ENCODE data around the gene CELSR1. TPM values are rescaled to one million over a fixed set of nuclear protein-coding genes. Genes with fewer than 3 reads are reported as not detected.
"Not testable (repeated sequence)": the region's sequence is repeated elsewhere in the genome, so short reads cannot be mapped to it uniquely, and the experiment has no call there.

CELSR1 gene
- total RNA-seq, 1 donor from 2014 or later = 6.7 TPM

DNA sequence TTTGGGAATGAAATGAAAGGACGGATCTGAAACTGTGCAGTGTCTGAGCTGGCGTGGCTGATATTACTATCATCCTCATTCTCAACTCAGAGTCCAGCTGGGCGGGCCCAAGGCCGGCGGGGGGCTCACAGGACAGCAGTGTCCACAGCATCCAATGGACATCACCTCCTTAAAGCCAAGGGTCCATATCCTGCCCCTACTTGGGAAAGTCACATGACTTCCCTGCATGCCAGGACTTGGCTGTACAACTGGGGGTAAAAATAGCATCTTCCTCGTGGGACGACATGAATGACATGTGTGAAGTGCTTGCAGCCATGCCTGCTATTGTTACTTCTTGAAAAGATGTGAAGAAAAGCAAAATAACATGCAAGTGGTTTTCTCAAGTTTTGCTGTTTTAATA is 119.7 kb downstream of the CELSR1 start:
- no peak for DNase-seq (ENCODE audit: low spot score)

DNA sequence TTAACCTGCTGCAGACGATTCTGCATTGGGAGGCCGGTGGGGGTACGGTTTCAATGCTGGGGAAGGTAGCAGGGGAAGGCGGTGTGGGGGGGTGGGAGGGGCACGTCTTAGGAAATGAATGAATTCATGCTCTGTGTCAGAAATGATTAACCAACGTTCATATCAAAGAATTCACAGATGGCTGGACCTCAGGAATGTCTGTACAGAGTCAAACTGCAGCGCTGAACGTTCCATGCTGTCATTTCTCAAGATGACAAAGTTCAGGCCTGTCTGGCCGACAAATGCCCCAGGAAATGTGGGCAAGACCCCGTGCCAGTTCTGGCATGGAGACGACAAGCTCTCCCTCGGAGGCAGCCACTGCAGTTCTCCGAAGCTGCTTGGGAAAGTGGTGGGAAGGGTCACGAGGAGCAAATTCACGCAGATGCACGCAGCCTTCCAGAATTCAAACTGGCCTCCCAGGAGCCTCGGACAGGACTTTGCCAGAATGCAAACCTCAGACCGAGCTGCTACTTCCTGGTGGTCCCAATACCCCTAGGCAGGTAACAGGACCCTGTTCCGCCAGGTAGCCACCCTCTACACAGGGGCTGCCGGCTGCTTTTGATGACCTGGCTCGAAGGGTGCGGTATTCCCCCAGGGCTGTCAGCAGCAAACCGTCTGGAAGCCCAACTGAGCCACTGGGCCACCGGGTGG is 120.4 kb downstream of the CELSR1 start:
- DNase-seq (ENCODE audit: low spot score) = no peak

DNA sequence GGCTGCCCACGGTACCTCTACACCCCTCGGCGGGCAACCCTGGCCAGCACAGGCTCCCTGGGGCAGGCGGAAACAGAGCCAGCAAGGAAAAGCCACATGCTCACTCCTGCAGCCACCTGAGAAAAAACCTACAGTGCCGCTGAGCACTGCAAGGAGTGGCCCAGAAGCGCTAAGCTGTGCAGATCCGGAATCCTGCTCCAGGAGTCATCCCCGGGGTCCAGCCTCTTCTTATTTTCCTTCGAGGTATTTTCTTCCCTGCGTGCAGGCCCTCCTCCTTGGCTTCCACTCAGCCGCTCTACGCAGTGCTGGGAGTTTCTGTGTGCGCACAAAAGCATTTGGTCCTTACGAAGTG is 120.9 kb downstream of the CELSR1 start:
- DNase-seq (ENCODE audit: low spot score) = no peak

DNA sequence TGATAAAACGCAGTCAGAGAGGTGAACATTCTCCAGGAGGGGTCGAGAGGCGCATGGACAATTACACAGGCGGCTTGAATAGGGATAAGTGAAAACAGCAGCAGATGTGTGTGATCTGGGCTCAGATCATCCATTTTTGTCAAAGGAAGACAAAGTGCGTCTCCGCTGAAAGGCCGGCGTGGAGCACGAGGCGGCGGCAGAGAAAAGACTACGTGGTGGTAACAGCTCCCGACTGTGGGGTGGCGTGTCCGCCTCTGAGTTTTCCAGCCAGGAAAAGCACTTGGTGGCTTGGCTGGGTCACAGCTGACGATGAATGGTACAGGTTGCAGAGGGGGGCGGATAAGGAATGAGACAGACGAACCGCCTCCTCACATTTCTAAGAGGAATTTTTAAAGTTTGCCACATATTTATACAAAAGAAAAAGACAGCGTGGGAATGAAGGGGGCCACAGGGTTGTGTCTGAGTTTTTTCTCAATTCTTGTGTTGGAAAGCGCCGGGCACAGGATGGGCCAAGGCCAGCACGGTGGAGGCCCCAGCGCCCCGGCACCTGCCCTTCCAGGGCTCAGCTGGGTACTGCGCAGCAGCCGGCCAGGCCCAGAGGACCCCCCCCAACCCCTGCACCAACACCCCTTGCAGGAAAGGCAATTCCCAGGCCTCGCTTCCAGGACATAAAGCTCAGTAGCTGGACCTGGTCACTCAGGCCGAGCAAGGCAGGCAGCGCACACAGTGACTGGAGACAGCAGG is 121.5 kb downstream of the CELSR1 start:
- DNase-seq (ENCODE audit: low spot score) = no peak

DNA sequence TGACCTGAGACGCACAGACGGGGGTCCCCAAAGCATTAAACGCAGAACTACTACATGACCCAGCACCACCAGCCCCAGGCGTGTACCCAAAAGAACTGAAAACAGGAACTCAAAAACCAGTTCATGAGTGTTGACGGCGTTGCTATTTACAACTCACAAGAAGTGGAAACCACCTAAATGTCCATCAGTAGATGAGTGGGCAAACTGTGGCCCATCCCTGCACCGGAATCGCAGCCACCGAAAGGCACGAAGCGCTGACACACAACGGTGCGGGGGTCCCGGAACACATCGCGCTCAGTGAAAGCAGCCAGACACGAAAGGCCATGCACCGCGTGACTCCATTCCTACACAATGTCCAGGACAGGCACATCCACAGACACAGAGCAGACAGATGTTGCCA is 122.7 kb downstream of the CELSR1 start:
- DNase-seq (ENCODE audit: low spot score) = no peak

DNA sequence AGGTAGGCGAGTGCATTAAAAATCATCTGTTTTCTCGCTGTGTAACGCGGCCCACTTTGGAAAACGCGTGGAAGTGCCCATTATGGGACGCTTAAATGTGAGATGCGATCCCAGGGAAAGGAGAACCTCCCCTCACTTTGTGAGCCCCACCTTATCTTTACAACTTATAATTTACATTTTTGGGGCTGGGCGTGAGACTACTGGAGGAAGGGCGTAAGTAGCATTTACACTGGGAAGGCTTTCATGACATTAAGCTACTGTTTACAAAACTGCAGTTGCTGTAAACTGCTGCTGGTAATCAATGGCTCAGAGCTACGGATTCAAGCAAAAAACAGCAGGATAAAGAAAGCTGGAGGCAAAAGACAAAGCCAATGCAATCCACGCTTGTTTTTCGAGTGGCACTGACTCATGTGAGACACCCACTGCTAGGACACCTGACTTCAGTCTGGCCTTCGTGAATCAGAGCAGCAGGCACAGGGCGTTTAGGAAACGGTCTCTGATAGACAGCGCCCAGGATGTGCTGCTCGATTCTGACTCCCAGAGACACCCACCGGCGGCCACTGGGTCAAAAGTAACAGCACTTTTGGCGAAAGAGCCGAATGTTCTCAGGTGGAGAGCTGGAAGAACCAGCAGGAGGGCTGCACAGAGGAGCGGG is 123.6 kb downstream of the CELSR1 start:
- DNase-seq (ENCODE audit: low spot score) = no peak

DNA sequence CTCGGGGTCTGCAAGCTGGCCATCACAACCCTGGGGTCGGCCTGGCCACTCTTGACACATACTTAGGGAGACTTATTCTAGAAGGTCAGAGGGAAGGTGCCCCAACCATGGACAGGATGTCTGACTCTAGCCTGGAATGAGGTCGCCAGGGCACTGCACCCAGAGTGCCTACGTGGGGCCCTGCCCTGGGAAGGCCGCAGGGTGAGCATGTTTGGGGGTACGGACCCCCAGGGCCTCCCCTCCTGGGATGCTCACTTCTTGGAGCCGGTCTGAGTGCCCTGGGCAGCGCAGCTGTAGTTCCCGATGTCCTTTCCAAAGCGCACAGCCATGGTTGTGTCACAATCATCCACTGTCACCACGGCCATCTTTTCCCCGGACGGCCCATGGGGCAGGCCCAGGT is 126.1 kb downstream of the CELSR1 start:
- DNase-seq (ENCODE audit: low spot score) = no peak

DNA sequence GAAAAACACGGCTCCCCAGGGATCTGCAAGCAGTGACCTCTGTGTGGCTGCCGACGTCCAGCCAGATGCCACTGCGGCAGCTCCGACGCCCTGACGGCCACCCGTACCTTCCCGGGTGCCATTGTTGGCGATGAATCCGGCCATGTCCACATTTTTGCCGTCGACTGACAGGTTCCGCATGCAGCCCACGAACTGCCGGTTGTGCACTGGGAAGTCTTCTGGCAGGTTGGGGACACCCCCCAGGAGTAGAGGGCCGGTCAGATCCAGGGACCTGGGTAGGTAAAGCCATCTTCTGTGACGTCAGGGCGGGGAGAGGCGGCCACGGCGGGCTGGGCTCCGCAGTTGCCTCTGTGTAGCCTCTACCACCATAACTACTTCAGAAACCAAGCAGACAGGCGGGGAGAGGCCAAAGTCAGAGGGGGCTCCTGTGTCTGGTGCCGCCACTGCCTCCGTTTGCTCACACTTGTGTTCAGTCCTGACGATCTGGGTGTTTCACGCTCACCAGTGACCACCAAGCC is 127.1 kb downstream of the CELSR1 start:
- no peak for DNase-seq (ENCODE audit: low spot score)

DNA sequence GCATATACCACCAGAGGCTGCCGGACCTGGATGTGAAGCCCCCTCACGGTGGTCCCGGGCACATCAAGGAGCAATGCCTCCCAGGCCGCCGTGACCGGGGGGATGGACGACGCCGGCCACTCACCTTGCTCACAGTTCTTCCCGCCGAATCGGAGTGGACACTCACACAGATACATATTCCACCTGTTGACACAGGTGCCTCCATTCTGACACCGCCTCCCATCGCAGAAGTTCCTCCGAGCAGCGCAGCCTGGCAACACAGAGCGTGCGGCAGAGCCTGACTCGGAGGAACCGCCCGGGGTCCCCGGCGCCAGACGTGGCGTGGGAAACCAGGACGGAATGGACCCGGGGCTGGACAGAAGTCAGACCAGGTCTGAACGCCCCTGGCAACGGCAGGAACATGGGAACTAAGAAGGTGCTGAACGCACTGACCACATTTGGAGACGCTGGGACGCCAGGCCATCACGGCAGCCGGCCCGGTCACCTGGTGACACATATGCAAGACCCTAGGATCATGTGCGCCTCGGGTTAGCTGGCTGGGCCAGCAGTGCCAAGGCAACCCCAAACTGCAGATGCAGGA is 127.7 kb downstream of the CELSR1 start:
- DNase-seq (ENCODE audit: low spot score) = no peak

DNA sequence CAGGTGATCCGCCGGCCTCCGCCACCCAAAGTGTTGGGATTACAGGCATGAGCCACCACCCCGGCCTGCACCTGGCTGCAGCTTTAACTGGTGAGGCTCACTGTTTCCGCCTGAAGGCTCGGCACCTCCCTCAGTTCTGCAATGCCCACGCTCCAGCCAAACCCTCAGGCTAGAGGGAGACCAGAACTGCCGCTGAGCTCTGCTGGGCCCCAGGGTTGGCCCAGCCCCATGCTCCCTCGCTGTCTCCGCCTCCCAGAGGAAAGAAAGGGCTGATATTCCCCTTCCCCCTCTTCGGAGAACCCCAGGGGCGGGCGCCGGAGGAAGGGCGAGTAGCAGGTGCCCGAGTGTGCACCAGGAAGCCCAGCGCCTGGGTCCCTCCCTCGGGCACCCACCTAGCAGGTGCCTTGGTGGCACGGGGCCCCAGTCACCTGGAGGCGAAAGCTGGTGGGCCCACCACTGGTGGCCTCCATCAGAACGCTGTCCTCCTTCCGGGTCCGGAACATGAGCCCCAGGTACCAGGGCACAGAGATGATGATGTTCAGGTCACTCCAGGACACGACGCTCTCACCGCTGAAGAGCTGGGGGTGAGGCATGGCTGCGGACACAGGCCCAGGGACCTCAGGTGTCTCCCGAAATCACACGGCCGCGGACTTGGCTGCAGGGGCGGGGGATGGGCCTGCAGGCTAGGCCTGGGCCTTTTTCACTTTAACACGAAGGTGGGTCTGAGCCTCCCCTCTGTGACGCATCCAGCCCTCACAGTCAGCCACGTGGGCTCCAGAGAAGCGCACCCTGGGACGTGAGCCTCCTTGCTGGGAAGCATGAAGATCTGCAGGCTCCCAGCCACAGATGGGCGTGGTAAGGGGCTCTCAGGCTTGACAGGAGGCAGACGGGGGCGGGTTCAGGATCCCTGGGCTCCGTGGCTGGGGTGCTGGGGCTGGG is 128.6 kb downstream of the CELSR1 start:
- DNase-seq (ENCODE audit: low spot score) = no peak

DNA sequence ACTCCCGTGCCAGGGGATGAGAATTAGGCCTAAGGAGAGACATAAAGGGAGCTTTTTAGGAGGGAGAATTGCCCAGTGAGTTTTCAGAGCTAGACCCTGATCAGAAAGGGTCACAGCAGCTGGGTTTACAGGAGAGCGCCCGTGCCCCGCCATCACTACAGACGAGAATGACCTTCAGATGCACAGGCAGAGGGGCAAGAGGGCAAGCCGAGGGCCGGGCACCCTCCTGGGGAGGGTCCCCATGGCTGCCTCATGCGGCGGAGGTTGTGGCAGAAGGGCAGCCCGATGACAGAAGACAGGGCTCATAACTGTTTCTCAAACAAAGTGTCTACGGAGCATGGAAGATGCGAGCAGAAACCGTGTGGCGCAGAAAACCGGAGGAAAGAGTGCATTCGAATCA is 129.7 kb downstream of the CELSR1 start:
- DNase-seq (ENCODE audit: low spot score) = no peak

DNA sequence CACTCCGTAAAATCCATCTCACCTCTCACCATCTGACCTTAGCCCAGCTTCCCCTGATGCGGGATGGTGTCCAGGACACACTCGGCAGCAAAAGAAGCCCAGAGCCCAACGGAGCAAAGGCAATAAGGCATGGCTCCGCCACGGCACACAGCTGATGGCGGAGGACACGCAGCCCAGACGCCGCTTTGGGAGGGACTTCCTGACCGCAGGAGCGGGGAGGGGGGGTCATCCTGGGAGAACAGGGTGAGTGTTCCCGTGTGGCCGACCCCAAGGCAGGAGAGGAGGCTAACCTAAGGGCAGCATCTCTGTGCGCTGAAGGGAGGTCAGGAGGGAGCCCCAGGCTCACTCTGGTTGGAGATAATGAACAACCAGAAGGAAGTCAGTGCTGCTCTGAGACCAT is 130.6 kb downstream of the CELSR1 start:
- DNase-seq (ENCODE audit: low spot score) = no peak

DNA sequence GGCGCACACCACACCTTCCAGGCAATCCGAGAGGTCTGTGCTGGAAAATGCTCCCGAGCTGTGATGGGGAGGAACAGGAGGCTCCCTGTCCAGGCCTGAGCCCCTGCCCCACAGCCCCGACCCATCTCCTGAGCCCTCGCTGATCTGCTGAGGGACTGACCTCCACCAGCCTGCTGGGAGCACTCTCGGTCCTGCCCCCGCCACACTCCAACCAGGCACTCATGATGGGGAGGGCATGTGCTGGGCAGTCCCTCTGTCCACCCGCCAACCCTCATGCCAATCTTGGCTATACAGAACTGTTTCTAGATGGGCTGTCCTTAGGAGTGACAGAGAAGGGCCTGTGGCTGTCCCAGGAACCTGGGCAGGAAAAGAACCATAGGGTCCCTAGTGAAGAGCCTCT is 131.1 kb downstream of the CELSR1 start:
- DNase-seq (ENCODE audit: low spot score) = no peak

DNA sequence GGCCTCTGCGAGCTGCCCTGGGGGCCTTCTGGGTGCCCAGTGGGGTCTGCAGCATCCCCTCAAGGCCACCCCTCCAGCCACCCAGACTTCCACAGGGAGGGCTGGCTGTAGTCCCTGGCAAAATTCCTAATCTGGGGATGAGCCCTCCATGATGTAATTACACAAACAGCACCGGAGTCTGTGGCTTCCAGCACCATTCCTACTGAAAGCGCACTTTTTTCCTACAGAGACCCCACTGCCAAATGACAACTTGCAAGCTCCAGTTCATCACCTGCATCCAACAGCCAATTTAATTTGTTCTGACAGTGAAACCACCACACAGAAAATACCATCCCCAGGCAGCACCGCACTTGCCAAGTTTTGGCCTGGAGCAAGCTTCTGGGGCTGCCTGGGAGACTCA is 131.5 kb downstream of the CELSR1 start:
- DNase-seq (ENCODE audit: low spot score) = no peak

DNA sequence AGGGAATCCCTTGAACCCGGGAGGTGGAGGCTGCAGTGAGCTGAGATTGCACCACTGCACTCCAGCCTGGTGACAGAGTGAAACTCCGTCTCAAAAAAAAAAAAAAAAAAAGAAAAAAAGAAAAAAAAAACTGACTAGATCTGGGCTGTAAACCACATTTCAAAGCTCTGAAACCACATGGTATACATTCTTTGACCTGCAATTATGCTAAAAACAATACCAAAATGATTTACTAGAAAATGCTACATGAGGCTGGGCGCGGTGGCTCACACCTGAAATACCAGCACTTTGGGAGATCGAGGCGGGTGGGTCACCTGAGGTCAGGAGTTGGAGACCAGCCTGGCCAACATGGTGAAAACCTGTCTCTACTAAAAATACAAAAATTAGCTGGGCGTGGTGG is 133.5 kb downstream of the CELSR1 start:
- DNase-seq (ENCODE audit: low spot score) = not testable (repeated sequence)

DNA sequence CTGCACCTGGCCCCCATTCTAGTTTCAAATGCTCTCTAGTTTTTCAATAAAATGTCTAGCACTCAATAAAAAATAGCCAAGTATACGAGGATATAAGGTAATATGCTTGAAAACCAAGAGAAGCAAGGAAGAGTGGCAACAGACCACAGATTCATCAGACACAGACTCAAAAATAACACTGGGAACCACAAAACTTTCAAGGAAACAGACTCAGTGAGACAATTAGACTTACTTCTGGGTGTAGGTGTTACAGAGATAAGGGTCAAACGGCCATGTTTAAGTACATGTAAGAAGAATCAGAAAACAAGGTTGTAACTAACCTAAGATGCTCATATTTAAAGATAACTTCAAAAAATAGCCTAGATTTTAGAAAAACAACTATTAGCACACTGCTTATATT is 134.9 kb downstream of the CELSR1 start:
- DNase-seq (ENCODE audit: low spot score) = no peak

DNA sequence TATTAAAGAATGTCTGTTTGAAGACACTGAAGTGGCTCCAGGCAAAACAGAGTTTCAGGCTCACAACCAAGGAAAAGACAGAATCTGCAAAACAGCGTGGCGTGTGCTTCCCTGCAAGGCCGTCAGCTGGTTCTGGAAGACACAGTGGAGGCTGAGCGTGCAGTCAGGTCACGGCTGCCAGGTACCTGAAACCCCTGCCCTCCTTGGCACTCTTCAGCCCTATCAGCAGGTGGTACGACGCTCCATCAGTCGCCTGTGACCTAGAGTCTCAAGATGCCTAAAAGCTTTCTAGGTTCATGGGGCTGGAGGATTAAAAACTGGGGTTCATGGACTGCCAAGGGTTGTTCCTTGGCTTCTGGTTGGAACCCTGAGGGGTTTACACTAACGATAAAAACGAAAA is 136.1 kb downstream of the CELSR1 start:
- no peak for DNase-seq (ENCODE audit: low spot score)

DNA sequence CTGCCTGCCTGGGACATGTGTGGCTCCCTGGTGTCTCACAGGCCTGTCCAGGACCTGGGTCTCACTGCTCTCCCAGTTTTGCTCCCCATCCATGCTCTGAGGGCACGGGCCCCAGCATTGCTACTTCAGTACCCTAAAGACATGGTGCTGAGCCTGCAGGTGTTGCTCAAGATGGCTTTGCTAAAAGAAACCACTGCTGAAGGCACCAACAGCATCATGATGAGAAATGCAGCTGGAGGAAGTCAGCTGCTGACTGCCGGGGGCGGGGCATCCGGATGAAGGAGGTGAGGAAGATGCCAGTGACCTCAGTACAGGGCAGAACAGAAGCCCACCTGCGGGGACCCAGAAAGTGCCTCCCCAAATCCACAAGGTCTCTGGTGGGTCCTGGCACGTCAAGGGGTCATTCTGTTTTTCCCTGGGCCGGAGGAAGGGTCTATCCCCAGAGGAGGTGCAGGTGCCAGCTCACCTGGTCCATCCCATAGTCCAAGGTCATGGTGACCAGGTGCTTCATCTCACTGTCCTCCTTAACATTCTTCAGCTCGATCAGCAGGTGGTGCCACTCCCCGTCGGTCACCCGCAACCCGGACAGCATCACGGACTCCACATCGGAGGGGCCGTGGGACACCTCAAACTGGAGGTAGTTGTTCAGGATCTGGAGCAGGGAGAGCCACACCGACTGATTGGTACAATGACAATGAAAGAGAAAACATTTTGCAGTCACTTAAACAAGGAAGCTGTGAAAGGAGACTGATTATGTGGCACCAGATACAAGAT is 138.0 kb downstream of the CELSR1 start:
- DNase-seq (ENCODE audit: low spot score) = no peak

DNA sequence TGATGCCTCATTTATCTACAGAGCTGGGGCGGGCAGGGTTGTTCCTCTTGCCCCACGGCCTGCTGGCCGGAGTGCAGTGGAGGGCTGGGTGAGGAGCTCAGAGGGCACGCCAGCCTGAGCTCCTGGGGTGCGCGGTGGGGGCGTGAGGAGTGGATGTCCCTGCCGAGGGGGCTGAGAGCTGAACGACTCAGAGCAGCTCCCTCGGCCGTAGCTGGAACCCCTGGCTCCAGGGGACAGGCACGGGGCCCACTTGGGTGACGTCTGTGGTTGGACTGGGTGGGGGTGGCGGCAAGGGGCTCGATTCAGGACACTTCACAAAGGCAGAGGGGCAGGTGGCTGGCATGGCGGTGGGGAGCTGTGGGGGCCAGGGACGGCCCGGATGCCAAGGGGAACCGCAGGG is 139.5 kb downstream of the CELSR1 start:
- DNase-seq (ENCODE audit: low spot score) = no peak

DNA sequence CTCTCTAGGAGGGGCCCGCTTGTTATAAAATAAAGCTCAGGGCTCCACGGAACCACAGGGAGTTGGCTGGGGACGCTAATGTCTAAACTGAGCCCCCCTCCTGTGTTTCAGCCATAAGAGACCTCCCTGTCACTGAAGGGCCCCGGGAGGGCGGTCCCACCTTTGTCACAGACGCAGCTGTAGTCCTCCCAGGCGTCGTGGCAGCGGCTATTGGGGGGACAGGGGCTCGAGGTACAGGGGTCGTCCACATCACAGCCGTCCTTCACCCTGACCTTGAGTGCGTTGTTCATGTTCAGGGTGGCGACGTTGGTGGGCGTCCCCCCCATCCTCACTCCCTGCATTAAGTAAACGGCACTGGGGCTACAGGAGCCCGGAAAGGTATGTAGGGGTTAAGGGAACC is 139.9 kb downstream of the CELSR1 start:
- no peak for DNase-seq (ENCODE audit: low spot score)

DNA sequence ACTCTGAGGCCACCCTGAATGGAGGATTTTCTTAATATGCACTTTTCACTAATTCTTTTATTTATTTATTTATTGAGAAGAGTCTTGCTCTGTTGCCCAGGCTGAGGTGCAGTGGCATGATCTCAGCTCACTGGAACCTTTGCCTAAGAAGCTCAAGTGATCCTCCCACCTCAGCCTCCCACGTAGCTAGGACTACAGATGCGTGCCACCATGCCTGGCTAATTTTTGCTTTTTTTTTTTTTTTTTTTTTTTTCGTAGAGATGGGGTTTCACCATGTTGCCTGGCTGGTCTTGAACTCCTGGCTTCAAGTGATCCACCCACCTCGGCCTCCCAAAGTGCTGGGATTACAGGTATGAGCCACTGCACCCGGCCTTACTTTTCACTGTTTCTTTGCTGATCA is 140.4 kb downstream of the CELSR1 start:
- not testable (repeated sequence) for DNase-seq (ENCODE audit: low spot score)
